LNCaP clone FGC (cell line): Measurements from ENCODE around the gene ASTN2.

ENCODE experiments used
- DNase-seq: peaks from one replicate; pipeline ENCODE4 v3.0.0-alpha.2; 2011; ENCODE audit warnings: low read depth
- H3K4me3 ChIP-seq: 2 replicates; pipeline ENCODE4 v1.5.1; 2011; ENCODE audit warnings: mild to moderate bottlenecking, low read depth, low read length, control low read depth
- TF ChIP-seq, protein P1 (sequence below): IDR thresholded peaks from 2 replicates; pipeline ENCODE4 v1.5.1; 2012; ENCODE audit warnings: mild to moderate bottlenecking; ENCODE audit not compliant: control insufficient read depth, insufficient read depth; ENCODE audit errors: extremely low read depth

Gene ASTN2

DNA sequence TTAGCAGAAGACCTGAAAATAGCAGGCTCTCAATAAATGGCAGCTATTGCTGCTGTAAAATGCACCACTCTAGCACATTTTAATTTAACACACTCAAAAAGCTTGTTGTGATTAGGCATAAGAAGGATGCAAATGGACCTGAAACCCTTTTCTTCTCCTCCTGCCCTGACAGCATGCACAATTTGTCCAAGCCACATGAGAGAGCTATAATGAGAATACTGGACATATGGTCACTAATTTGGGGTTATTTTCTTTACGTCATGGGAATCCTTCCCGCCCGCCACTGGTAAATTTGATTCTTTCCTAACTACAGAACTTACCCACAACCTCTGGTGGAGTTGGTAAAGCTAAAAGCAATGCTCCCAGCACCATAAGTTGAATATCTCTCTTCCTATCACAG is 665.7 kb downstream of the ASTN2 start:
- no peak for DNase-seq
- H3K4me3 ChIP-seq = no peak overlapping the region
- TF ChIP-seq, protein P1, sequence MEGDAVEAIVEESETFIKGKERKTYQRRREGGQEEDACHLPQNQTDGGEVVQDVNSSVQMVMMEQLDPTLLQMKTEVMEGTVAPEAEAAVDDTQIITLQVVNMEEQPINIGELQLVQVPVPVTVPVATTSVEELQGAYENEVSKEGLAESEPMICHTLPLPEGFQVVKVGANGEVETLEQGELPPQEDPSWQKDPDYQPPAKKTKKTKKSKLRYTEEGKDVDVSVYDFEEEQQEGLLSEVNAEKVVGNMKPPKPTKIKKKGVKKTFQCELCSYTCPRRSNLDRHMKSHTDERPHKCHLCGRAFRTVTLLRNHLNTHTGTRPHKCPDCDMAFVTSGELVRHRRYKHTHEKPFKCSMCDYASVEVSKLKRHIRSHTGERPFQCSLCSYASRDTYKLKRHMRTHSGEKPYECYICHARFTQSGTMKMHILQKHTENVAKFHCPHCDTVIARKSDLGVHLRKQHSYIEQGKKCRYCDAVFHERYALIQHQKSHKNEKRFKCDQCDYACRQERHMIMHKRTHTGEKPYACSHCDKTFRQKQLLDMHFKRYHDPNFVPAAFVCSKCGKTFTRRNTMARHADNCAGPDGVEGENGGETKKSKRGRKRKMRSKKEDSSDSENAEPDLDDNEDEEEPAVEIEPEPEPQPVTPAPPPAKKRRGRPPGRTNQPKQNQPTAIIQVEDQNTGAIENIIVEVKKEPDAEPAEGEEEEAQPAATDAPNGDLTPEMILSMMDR = no peak

GRCh38 chr9:116741742-116742141 is 673.1 kb downstream of the ASTN2 start:
- no peak for DNase-seq
- no peak overlapping the region for H3K4me3 ChIP-seq
- TF ChIP-seq, protein P1 = no peak

DNA sequence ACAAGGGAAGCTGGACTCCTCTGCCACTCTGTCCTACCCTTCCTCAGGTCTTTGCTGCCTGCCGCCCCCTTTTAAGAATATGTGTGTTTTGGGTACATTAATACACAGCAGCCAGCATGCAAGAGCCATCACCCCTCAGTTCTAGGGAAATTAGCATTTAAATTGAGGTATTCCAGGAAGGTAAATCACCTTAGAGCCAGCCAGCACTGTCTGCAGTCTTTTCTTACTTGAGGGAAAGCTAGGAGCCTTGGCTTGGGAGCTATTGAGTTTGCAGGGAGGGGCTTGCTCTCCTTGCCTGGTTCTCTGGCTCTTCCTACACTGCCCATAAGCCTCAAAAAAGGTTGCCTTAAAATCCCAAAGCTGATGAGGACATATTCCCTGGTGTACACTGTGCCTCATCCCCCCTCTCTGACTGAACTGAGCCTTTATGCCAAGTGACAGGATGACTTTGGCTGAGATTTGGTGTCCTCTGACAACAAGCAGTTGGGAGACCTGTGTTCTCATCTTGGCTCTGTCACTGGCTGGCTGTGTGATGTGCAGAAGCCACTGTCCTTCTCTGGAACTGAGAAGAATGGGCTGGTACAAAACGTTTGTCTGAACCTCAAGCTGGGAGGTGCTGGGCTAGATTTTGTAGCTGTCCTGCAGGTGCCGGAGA is 673.6 kb downstream of the ASTN2 start:
- TF ChIP-seq, protein P1 = no peak
- no peak for DNase-seq
- no peak overlapping the region for H3K4me3 ChIP-seq

GRCh38 chr9:116737152-116737546 is 677.7 kb downstream of the ASTN2 start:
- H3K4me3 ChIP-seq = no peak overlapping the region
- DNase-seq = peak; percentile 40
- TF ChIP-seq, protein P1 = peak; percentile 98

- no peak overlapping the region for H3K4me3 ChIP-seq
- no peak for DNase-seq
- TF ChIP-seq, protein P1 = no peak
Observed at GRCh38 chr9:116736399-116737151, 678.3 kb downstream of the ASTN2 start.

DNA sequence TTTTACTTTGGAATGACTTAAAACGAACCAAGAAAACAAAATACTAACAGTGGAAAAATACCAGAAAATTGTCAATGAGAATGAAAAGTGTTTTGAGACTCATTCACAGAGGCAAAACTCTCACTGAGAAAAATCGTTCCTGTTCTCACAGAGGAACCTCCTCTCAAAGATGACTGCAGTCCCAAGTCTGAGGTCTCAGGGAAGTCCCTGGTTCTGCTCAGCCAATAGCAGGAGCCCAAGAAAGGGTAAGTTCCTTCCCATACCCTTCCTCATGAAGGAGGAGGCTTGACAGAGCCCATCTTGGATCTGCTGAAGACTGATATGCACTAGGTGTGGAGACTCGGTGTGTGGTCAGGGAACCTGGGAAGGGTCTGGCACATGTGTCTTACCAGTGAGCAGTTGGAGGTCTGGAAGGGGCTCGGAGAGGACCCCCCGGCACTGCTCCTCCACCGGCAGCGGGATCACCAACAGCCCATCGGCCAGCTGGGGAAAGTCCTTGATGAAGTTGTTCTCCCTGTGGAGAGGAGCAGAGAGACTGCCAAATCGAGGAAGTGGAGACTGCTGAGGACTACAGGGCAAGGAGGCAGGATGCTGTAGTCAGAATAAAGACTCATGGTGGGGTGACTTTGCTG is 681.7 kb downstream of the ASTN2 start:
- TF ChIP-seq, protein P1 = no peak
- H3K4me3 ChIP-seq = no peak overlapping the region
- DNase-seq = no peak

DNA sequence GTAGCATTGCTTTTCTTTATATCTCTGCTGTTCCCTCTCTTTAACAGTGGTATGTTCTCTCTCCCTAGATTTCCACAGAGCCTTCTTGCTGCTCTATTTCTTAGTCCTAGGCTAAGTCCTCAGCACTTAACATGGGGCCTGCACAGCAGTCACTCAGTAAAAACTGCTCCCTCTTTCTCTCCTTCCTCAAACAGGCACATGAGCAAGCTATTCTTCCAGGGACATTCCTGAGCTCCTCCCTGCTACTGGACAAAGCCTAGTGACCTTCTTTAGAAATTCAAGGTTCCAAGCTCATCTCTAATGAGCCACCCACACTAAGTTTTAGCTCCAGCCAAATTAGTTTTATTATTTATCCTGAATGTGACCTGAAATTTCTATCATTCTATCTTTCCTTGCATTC is 688.3 kb downstream of the ASTN2 start:
- H3K4me3 ChIP-seq = no peak overlapping the region
- DNase-seq = no peak
- TF ChIP-seq, protein P1 = no peak
